Tibial artery (tissue), 4 donors: ENCODE results near the gene PTX4.

Experiments used
- DNase-seq, 2 donors: peaks; one replicate each; pipeline ENCODE4 v3.0.0-alpha.2; 2019
- H3K27ac ChIP-seq, 2 donors: fragments of 200-600 bp; sonication (generic) in 1 of 2; 1 replicate in 1 of 2; 2 replicates in 1 of 2; pipeline ENCODE4 v1.5.1; 2018 to 2019; ENCODE audit warnings: mild to moderate bottlenecking in 1 of 2
- H3K27me3 ChIP-seq, 2 donors: fragments of 200-600 bp; sonication (generic) in 1 of 2; one replicate each; pipeline versions ENCODE4 v1.5.1 to v1.6.0; 2016 to 2019
- H3K36me3 ChIP-seq, 3 donors: fragments of 200-600 bp; sonication (generic) in 2 of 3; one replicate each; pipeline ENCODE4 v1.5.1; 2016 to 2019; ENCODE audit warnings: mild to moderate bottlenecking in 2 of 3
- H3K4me1 ChIP-seq, 4 donors: fragments of 200-600 bp; sonication (generic) in 2 of 4; 1 replicate in 3 of 4; 2 replicates in 1 of 4; pipeline ENCODE4 v1.5.1; 2016 to 2019
- H3K4me3 ChIP-seq, 2 donors: fragments of 200-600 bp; sonication (generic) in 1 of 2; 1 replicate in 1 of 2; 2 replicates in 1 of 2; pipeline ENCODE4 v1.5.1; 2018 to 2019; ENCODE audit warnings: mild to moderate bottlenecking in 2 of 2
- H3K9me3 ChIP-seq, 3 donors: fragments of 200-600 bp; sonication (generic) in 1 of 3; one replicate each; pipeline ENCODE4 v1.5.1; 2016 to 2019
- CTCF ChIP-seq, 2 experiments: fragments of 200-600 bp in 1 of 2; fragments of 450-650 bp in 1 of 2; IDR thresholded peaks; one replicate each; pipeline ENCODE4 v1.5.1; 2017 to 2019; ENCODE audit warnings: antibody characterized with exemption in 2 of 2, mild to moderate bottlenecking in 1 of 2, moderate library complexity in 1 of 2
- intact Hi-C: fragments of 100-400 bp; cut with DNase I; formaldehyde crosslinking; loops from one replicate; pipeline ENCODE4 v1.15.0; 2023; ENCODE audit warnings: low total_unique reads

The PTX4 gene

GRCh38 chr16:1510941-1511351, 22.2 kb upstream of the PTX4 start:
- TF ChIP-seq CTCF (IDR thresholded peaks at IDR 0.05): no peak
- intact Hi-C loops: no loop called here
- DNase-seq: no peak
- no peak overlapping the region for H3K4me3 ChIP-seq
- H3K27me3 ChIP-seq: no peaks in the 10 kb centered on the region
- peaks cover 7 to 56% (median 24%) of the 10 kb centered on the region in 3 donors for H3K36me3 ChIP-seq
- peaks cover 16 to 29% (median 21%) of the 10 kb centered on the region in 4 donors for H3K4me1 ChIP-seq
- peak overlapping the region; percentile 87 to 89 for H3K27ac ChIP-seq
- H3K9me3 ChIP-seq: no peaks in the 10 kb centered on the region

- DNase-seq: no peak
- Histone ChIP-seq H3K9me3 (no peaks in the 10 kb centered on the region), H3K4me1 (peaks cover 16 to 29% (median 21%) of the 10 kb centered on the region in 4 donors), H3K4me3 (peak overlapping the region in 1 of 2 donors; percentile 28), H3K27ac (peak overlapping the region; percentile 87 to 89), H3K27me3 (no peaks in the 10 kb centered on the region), H3K36me3 (peaks cover 7 to 63% (median 28%) of the 10 kb centered on the region in 3 donors)
- no peak for TF ChIP-seq CTCF (IDR thresholded peaks at IDR 0.05)
- intact Hi-C loops: no loop called here
Measured at GRCh38 chr16:1510272-1510671, 21.5 kb upstream of the PTX4 start.

- Histone ChIP-seq H3K27me3 (no peaks in the 10 kb centered on the region), H3K4me1 (peaks cover 16 to 29% (median 21%) of the 10 kb centered on the region in 4 donors), H3K9me3 (no peaks in the 10 kb centered on the region), H3K4me3 (peak overlapping the region in 1 of 2 donors; percentile 28), H3K27ac (peak overlapping the region; percentile 87 to 89), H3K36me3 (peaks cover 6 to 68% (median 27%) of the 10 kb centered on the region in 3 donors)
- TF ChIP-seq CTCF (IDR thresholded peaks at IDR 0.05): no peak
- peak; percentile 60 to 96 for DNase-seq
- intact Hi-C loops: no loop called here
Measured at GRCh38 chr16:1509307-1510221, 20.8 kb upstream of the PTX4 start.

GRCh38 chr16:1508494-1509187, 19.9 kb upstream of the PTX4 start:
- Histone ChIP-seq H3K9me3 (no peaks in the 10 kb centered on the region), H3K4me3 (no peak overlapping the region), H3K27ac (peak overlapping the region; percentile 87 to 89), H3K27me3 (no peaks in the 10 kb centered on the region), H3K36me3 (peaks cover 0 to 70% (median 23%) of the 10 kb centered on the region in 3 donors), H3K4me1 (peaks cover 16 to 29% (median 21%) of the 10 kb centered on the region in 4 donors)
- TF ChIP-seq CTCF (IDR thresholded peaks at IDR 0.05): no peak
- intact Hi-C loops: no loop called here
- DNase-seq: no peak

- Histone ChIP-seq H3K27ac (no peak overlapping the region), H3K36me3 (peaks cover 16 to 90% (median 36%) of the 10 kb centered on the region in 3 donors)
Measured at GRCh38 chr16:1506494-1507213, 17.9 kb upstream of the PTX4 start.

More at GRCh38 chr16:1506494-1507213, 17.9 kb upstream of the PTX4 start:
- intact Hi-C loops: no loop called here
- Histone ChIP-seq H3K27me3 (no peaks in the 10 kb centered on the region), H3K4me3 (no peak overlapping the region), H3K9me3 (no peaks in the 10 kb centered on the region), H3K4me1 (peaks cover 16 to 29% (median 21%) of the 10 kb centered on the region in 4 donors)
- DNase-seq: no peak
- TF ChIP-seq CTCF (IDR thresholded peaks at IDR 0.05): no peak
